HG02885 (cell line): Measurements from ENCODE around the gene CELSR1.
"Not testable (repeated sequence)": the region's sequence is repeated elsewhere in the genome, so short reads cannot be mapped to it uniquely, and the experiment has no call there.

Experiments used
- ATAC-seq: cut with Tn5 transposase; IDR thresholded peaks from one replicate; pipeline ENCODE4 v1.9.1; 2021; ENCODE audit warnings: mild to moderate bottlenecking; ENCODE audit not compliant: unreplicated experiment, poor library complexity

CELSR1 gene

GRCh38 chr22:46534901-46535630, 2.4 kb downstream of the CELSR1 start:
- no peak for ATAC-seq

GRCh38 chr22:46534177-46534776, 3.1 kb downstream of the CELSR1 start:
- ATAC-seq = no peak

- no peak for ATAC-seq
Measured at GRCh38 chr22:46533070-46533833, 4.2 kb downstream of the CELSR1 start.

- ATAC-seq = no peak
Measured at GRCh38 chr22:46532416-46532815, 5.0 kb downstream of the CELSR1 start.

- ATAC-seq = no peak
Measured at GRCh38 chr22:46531581-46532175, 5.7 kb downstream of the CELSR1 start.

- ATAC-seq = no peak
Measured at GRCh38 chr22:46528121-46528610, 9.3 kb downstream of the CELSR1 start.

- ATAC-seq = no peak
Measured at GRCh38 chr22:46526244-46526839, 11.1 kb downstream of the CELSR1 start.

- no peak for ATAC-seq
Measured at GRCh38 chr22:46525389-46526243, 11.8 kb downstream of the CELSR1 start.

GRCh38 chr22:46524203-46524740, 13.1 kb downstream of the CELSR1 start:
- no peak for ATAC-seq

GRCh38 chr22:46522797-46523196, 14.6 kb downstream of the CELSR1 start:
- no peak for ATAC-seq

- ATAC-seq = no peak
Measured at GRCh38 chr22:46521994-46522393, 15.4 kb downstream of the CELSR1 start.

- no peak for ATAC-seq
Measured at GRCh38 chr22:46520880-46521279, 16.5 kb downstream of the CELSR1 start.

GRCh38 chr22:46519377-46519776, 18.0 kb downstream of the CELSR1 start:
- no peak for ATAC-seq

- no peak for ATAC-seq
Measured at GRCh38 chr22:46518542-46519325, 18.7 kb downstream of the CELSR1 start.

- ATAC-seq = no peak
Measured at GRCh38 chr22:46518038-46518437, 19.4 kb downstream of the CELSR1 start.

GRCh38 chr22:46517255-46517761, 20.1 kb downstream of the CELSR1 start:
- ATAC-seq = no peak

GRCh38 chr22:46516638-46517037, 20.8 kb downstream of the CELSR1 start:
- ATAC-seq = no peak

- ATAC-seq = not testable (repeated sequence)
Measured at GRCh38 chr22:46516112-46516487, 21.3 kb downstream of the CELSR1 start.
